HG03521 (cell line): ENCODE results near the gene CLEC4G.
"Not testable (repeated sequence)": the region's sequence is repeated elsewhere in the genome, so short reads cannot be mapped to it uniquely, and the experiment has no call there.

Experiments
- ATAC-seq: cut with Tn5 transposase; IDR thresholded peaks from one replicate; pipeline ENCODE4 v1.9.1; 2021; ENCODE audit warnings: mild to moderate bottlenecking, moderate library complexity; ENCODE audit not compliant: unreplicated experiment

CLEC4G gene

DNA sequence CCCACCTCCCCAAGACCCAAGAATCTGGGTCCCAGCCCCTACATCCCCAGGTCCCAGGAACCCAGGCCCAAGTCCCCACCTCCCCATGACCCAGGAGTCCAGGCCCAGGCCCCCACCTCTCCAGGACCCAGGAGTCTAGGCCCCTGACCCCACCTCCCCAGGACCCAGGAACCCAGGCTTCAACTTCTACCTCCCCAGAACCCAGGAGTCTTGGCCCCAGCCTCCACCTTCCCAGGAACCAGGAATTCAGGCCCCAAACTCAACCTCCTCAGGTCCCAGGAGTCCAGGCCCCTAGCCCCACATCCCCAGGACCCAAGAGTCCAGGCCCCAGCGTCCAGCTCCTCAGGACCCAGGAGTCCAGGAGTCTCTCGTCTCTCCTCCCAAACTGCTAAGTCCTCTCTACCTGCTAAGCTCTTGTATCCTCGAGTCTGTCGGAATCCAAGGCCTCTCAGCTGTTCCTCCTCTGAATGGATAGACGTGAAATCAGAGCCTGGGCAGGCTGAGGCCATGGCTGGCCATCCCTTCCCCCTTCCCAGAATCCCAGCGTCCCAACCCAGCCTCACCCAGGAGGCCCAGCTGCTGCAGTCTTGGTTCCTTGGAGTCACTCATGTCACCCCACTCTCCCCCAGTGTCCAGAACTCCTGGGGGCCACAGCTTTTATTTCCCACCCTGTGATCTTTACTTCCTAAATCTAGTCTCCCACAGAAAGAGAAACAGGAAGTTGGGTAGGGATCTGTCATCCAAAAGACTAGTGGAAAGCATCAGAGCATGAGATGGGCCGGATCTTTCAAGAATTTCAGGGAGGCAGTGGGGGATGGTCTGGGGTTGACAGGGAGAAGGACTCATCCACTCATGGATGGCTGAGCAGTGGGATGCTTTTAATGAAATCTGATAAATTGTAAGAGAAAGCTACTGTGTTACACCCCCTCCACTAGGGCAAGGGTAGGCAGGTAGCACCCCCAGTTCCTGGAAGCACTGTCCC lies 15.3 kb upstream of the CLEC4G start, which contains the start of gene CD209:
Gene CD209 (minus strand): TSS at position 632 of the 982 bp plus-strand sequence. CDS start 23 bp downstream, at position 609.
- ATAC-seq: no peak

DNA sequence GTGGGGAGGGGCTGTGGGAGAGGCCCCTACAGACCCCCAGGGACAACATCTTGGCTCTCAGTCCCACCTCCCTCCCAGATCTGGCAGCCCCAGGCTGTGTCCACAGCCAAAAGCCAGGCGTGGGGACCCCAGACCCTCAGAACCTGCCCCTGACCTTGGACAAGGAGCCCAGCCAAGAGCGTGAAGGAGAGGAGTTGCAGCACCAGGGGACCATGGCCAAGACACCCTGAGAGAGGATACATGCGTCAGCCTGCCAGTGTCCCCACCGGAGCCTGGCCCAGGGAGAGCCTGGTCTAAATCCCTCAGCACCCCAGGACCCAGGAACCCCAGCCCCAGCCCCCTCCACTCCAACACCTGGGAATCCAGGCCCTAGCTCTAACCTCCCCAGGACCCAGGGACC lies 14.4 kb upstream of the CLEC4G start:
- ATAC-seq: not testable (repeated sequence)

DNA sequence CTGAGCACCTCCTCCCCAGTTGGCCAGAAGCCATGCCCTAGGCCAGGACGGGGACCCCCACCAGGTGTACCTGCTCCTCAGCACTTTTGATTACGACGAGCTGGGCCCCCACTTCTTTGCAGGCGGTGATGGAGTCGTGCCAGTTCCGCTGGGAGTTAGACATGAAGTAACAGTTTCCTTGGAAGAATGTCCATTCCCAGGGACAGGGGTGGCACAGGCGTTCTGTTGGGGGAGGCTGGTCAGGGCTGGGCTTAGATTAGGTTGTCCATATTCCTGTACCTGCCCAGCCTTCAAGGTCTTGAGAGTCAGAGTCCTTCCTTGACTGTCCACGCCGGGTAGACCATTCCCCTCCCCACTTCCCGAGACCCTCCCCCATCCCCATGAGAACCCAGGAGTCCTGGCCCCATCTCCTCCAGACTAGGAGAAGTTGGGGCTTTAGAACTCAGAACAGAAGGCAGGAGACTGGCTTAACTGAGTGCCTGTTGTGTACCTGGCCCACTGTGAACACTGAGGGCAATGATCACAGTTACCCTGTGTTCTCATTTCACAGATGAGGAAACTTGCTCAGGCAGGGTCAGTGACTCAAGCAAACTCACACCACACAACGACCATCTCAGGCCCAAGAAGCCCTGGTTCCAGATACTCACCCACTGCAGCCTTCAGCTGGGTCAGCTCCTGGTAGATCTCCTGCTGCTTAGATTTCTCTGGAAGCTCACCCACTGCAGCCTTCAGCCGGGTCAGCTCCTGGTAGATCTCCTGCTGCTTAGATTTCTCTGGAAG lies 13.2 kb upstream of the CLEC4G start:
- no peak for ATAC-seq

DNA sequence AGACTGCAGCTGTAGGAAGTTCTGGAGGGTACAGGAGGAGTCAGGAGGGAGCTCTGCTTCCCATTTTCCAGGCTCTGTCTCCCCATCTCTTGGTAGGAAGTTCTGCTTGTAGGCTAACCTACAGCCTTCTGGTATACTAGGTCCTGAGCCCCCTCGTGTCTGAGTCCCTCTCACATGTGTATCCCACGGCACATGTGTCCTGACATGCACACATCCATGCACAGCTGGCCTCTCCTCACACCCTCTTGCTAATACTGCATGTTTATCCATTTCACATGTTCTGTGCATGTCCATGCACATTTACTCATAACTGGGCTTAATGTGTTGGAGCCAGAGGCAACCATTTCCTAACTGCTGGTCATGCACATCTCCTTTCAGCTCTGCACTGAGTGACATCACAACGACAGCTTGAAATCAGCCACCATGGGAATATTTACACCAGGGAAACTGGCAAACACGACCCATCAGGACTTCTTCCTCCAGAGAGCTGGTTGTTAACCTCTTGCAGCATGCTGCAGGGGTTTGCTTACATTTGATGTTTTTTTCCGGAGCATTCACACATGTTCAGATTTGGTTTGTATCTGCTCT lies 12.4 kb upstream of the CLEC4G start:
- ATAC-seq: no peak

GRCh38 chr19:7743425-7743841 lies 11.5 kb upstream of the CLEC4G start:
- ATAC-seq: no peak

GRCh38 chr19:7742991-7743390 lies 11.1 kb upstream of the CLEC4G start:
- ATAC-seq: no peak

DNA sequence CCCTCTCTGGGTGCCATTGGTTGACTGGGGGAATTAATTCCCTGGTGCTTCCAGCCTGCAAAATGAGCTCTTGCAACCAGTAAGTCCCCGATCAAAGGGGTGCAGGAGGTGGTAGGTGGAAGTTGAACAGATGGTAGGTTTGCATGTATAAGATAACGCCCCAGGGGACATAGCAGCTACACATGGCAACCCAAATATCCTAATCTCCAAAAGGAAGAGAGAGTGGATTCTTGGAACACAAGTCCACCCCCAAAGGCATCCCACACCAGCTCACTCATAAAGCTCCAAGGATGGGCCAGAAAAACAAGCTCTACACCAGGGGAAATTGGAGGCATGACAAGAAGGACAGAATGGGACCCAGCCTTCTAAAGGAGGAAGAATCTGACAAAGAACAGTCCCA lies 10.7 kb upstream of the CLEC4G start:
- ATAC-seq: no peak

DNA sequence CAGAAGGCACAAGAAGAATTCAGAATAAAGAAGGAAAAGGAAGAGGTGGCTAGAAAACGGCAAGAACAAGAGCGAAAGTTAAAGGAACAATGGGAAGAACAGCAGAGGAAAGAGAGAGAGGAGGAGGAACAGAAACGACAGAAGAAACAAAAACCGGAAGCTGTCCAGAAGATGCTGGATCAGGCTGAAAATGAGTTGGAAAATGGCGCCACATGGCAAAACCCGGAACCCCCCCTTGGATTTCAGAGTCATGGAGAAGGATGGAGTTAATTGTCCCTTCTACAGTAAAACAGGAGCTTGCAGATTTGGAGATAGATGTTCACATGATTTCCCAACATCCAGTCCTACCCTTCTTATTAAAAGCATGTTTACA lies 8.8 kb upstream of the CLEC4G start:
- ATAC-seq: no peak

DNA sequence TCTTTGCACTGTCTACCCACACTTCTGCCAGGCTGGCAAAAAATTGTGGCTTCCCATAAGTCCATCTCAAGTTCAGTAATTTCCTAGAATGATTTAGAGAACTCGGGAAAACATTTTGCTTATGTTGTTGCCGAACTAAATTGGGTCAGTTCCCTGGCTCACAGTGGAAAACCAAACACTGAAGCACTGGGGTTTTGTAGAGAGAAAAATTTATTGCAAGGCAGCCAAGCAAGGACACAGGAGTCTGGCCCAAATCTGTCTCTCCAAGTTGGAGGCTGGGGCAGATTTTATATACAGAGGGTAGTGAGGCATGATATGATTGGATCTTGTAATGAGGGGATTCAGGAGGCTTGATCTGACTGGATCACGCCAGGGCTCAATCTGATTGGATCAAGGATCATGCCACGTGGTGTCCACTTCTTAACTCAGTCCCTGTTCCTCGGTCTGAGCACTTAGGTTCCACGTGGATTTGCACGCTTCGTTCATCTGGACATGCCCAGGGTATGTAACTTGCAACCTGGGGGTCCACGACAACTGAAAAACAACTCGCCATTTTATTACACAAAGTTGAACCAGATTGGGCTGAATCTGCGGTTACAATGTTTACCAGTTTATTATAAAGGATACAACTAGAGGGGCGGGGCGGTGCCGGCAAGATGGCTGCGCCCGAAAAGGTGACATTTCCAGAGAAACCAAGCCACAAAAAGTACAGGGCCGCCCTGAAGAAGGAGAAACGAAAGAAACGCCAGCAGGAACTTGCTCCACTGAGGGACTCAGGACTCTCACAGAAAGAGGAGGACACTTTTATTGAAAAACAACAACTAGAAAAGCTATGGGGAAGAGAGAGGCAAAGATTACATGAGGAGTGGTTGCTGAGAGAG lies 8.1 kb upstream of the CLEC4G start:
- ATAC-seq: no peak

- no peak for ATAC-seq
These were observed 7.4 kb upstream of the CLEC4G start for GRCh38 chr19:7739211-7739755.

- no peak for ATAC-seq
These were observed 6.1 kb upstream of the CLEC4G start for GRCh38 chr19:7738023-7738422.

DNA sequence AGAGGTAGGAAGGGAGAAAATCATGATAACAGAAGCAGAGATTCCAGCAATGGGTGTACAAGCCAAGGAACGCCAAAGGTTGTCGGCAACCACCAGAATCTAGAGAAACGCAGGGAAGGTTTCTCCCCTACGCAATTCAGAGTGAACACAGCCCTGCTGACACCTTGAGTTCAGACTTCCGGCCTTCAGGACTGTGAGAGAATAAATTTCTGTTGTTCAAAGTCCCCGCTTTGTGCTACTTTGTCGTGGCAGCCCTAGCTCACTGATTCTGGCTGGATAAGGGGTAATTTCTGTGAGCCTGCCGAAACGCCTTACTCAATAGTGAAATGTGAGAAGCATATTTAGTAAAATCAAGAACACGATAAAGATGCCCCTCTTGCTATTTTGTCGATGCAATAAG lies 5.3 kb upstream of the CLEC4G start:
- no peak for ATAC-seq

DNA sequence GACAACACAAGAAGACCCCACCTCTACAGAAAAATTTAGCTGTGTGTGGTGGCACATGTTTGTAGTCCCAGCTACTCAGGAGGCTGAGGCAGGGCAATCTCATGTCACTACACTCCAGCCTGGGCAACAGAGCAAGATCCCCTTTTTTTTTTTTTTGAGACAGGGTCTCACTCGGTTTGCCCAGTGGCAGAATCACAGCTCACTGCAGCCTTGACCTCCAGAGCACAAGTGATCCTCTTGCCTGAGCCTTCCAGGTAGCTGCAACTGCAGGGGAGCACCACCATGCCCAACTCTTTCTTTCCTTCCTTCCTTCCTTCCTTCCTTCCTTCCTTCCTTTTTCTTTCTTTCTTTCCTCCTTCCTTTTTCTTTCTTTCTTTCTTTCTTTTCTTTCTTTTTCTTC lies 4.2 kb upstream of the CLEC4G start:
- no peak for ATAC-seq

- no peak for ATAC-seq
These were observed 2.6 kb upstream of the CLEC4G start for GRCh38 chr19:7734220-7735203.

GRCh38 chr19:7733376-7733775 lies 1.5 kb upstream of the CLEC4G start:
- ATAC-seq: no peak

- ATAC-seq: no peak
These were observed 295 bp downstream of the CLEC4G start for GRCh38 chr19:7731615-7732014.

GRCh38 chr19:7731218-7731595 lies 703 bp downstream of the CLEC4G start:
- no peak for ATAC-seq

- no peak for ATAC-seq
These were observed 1.4 kb downstream of the CLEC4G start for GRCh38 chr19:7730286-7731217.
